Liver (tissue), 3 donors: ENCODE data around the gene FAM89A.

Experiments used
- GABPA ChIP-seq, 2 donors: IDR thresholded peaks in 1 of 2; conservative IDR thresholded peaks in 1 of 2; 2 replicates each; pipeline ENCODE4 v1.6.1; 2016; ENCODE audit warnings: antibody characterized with exemption in 2 of 2, mild to moderate bottlenecking in 1 of 2, moderate library complexity in 1 of 2
- HNF4A ChIP-seq, 2 donors: conservative IDR thresholded peaks; 2 replicates each; pipeline ENCODE4 v1.6.1; 2016; ENCODE audit warnings: antibody characterized with exemption in 2 of 2, mild to moderate bottlenecking in 2 of 2
- JUND ChIP-seq, 2 donors: IDR thresholded peaks; 2 replicates each; pipeline ENCODE4 v1.6.1; 2016; ENCODE audit warnings: antibody characterized with exemption in 2 of 2
- RAD21 ChIP-seq, 2 donors: IDR thresholded peaks; 2 replicates each; pipeline ENCODE4 v1.6.1; 2016; ENCODE audit warnings: antibody characterized with exemption in 2 of 2, mild to moderate bottlenecking in 2 of 2
- SP1 ChIP-seq: IDR thresholded peaks from 2 replicates; pipeline ENCODE4 v1.6.1; 2018; ENCODE audit warnings: antibody characterized with exemption, mild to moderate bottlenecking
- TAF1 ChIP-seq: conservative IDR thresholded peaks from 2 replicates; pipeline ENCODE4 v1.6.1; 2016; ENCODE audit warnings: antibody characterized with exemption, mild to moderate bottlenecking
- YY1 ChIP-seq: IDR thresholded peaks from 2 replicates; pipeline ENCODE4 v1.6.1; 2016; ENCODE audit warnings: antibody characterized with exemption, mild to moderate bottlenecking
- TF ChIP-seq, protein P1 (sequence below): fragments of 150-350 bp; IDR thresholded peaks from 2 replicates; pipeline ENCODE4 v1.5.1; 2017; ENCODE audit warnings: improper control_type of control experiment, low read depth, low read length; ENCODE audit not compliant: missing input control
- TF ChIP-seq, protein P2 (sequence below): IDR thresholded peaks from 2 replicates; pipeline ENCODE4 v1.6.1; 2016; ENCODE audit warnings: antibody characterized with exemption
- TF ChIP-seq, protein P3 (sequence below): IDR thresholded peaks from 2 replicates; pipeline ENCODE4 v1.6.1; 2016; ENCODE audit warnings: antibody characterized with exemption, mild to moderate bottlenecking
- donor health status: healthy.
- donor health status: healthy.

DNA sequence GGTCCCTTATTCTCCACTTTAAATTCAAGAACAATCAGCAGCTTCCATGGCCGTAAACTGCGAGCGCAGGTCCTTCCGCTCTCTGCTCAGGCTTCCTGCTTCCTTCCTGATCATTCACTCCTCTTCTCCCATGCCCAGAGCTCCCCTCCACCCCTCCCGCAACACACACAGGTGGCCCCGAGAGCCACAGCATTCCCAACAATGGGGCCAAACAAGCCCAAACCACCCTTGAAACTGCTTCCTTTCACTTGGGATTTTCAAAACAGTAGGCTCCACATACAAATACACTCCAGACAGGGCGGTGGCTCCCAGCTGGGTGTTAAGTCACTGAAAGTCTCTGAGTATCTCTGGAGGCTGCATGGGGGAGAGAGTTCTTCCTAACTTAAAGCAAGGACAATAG, 11.4 kb downstream of the FAM89A start:
- TF ChIP-seq SP1 (no peak), TAF1 (no peak), GABPA (IDR thresholded peaks at IDR 0.05 in 1 of 2, conservative IDR thresholded peaks at IDR 0.05 in 1 of 2) (no peak), HNF4A (conservative IDR thresholded peaks at IDR 0.05) (no peak), RAD21 (IDR thresholded peaks at IDR 0.05) (no peak), YY1 (no peak), JUND (IDR thresholded peaks at IDR 0.05) (no peak)
- TF ChIP-seq, protein P1, sequence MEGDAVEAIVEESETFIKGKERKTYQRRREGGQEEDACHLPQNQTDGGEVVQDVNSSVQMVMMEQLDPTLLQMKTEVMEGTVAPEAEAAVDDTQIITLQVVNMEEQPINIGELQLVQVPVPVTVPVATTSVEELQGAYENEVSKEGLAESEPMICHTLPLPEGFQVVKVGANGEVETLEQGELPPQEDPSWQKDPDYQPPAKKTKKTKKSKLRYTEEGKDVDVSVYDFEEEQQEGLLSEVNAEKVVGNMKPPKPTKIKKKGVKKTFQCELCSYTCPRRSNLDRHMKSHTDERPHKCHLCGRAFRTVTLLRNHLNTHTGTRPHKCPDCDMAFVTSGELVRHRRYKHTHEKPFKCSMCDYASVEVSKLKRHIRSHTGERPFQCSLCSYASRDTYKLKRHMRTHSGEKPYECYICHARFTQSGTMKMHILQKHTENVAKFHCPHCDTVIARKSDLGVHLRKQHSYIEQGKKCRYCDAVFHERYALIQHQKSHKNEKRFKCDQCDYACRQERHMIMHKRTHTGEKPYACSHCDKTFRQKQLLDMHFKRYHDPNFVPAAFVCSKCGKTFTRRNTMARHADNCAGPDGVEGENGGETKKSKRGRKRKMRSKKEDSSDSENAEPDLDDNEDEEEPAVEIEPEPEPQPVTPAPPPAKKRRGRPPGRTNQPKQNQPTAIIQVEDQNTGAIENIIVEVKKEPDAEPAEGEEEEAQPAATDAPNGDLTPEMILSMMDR: no peak
- TF ChIP-seq, protein P2, sequence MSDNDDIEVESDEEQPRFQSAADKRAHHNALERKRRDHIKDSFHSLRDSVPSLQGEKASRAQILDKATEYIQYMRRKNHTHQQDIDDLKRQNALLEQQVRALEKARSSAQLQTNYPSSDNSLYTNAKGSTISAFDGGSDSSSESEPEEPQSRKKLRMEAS: no peak
- TF ChIP-seq, protein P3, sequence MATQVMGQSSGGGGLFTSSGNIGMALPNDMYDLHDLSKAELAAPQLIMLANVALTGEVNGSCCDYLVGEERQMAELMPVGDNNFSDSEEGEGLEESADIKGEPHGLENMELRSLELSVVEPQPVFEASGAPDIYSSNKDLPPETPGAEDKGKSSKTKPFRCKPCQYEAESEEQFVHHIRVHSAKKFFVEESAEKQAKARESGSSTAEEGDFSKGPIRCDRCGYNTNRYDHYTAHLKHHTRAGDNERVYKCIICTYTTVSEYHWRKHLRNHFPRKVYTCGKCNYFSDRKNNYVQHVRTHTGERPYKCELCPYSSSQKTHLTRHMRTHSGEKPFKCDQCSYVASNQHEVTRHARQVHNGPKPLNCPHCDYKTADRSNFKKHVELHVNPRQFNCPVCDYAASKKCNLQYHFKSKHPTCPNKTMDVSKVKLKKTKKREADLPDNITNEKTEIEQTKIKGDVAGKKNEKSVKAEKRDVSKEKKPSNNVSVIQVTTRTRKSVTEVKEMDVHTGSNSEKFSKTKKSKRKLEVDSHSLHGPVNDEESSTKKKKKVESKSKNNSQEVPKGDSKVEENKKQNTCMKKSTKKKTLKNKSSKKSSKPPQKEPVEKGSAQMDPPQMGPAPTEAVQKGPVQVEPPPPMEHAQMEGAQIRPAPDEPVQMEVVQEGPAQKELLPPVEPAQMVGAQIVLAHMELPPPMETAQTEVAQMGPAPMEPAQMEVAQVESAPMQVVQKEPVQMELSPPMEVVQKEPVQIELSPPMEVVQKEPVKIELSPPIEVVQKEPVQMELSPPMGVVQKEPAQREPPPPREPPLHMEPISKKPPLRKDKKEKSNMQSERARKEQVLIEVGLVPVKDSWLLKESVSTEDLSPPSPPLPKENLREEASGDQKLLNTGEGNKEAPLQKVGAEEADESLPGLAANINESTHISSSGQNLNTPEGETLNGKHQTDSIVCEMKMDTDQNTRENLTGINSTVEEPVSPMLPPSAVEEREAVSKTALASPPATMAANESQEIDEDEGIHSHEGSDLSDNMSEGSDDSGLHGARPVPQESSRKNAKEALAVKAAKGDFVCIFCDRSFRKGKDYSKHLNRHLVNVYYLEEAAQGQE: no peak
